Measurements from ENCODE around the gene PRKAR1B.

Gene PRKAR1B

DNA sequence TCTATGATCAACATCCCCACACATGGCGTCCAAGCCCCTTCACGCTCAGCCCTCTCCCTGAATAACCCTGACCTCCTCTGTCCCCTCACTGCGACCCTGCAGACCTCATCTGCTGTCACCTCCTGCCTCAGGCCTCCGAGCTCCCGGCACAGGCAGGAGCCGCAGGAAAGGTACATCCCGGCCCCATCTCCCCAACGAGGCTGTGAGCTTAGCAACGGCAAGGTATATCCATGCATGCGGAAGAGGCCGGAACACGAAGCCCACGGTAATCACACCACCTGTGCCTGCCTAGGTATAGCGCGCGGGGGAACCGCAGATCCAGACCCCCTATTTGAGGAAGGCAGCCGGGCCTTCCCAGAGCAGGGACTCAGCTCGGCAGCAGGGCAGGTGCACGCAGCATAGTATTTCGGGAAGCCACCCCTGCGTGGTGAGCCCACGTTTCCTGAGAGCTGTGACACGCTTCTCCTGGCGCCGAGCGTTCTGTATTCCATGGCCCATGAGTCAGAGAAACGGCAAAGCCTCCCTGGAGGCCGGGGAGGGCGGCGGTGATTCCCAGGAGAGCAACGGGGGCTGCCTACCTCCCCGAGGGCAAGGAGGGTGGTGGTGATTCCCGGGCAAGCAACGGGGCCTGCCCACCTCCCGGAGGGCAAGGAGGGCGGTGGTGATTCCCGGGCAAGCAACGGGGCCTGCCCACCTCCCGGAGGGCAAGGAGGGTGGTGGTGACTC is 50.7 kb downstream of the PRKAR1B start:
- Histone ChIP-seq H3K4ac (ENCODE audit: low read depth in 1 of 2, low read length in 2 of 2) (no peak overlapping the region), H3K18ac (ENCODE audit: low read depth in 1 of 2, low read length in 2 of 2) (no peak overlapping the region), H3K27me3 (ENCODE audit: control insufficient read depth in 1 of 2, insufficient read depth in 1 of 2, low read length in 2 of 2) (no peaks in the 10 kb centered on the region), H3K79me1 (replicated peaks; ENCODE audit: low read length, poor library complexity, severe bottlenecking) (no peaks in the 10 kb centered on the region), H4K8ac (ENCODE audit: low read length) (no peak overlapping the region), H3K27ac (ENCODE audit: low read length, poor library complexity, severe bottlenecking) (no peak overlapping the region), H3K9me3 (ENCODE audit: control insufficient read depth, low read length) (no peaks in the 10 kb centered on the region), H3K36me3 (ENCODE audit: control insufficient read depth in 1 of 2, insufficient read depth in 2 of 2, low read depth in 1 of 2, low read length in 2 of 2) (peaks cover 8 to 24% of the 10 kb centered on the region in 2 experiments), H2BK5ac (ENCODE audit: low read depth, low read length, poor library complexity, severe bottlenecking) (no peak overlapping the region), H3K9ac (ENCODE audit: low read length) (no peak overlapping the region), H2BK15ac (ENCODE audit: low read depth, poor library complexity, severe bottlenecking) (no peak overlapping the region), H3K4me3 (ENCODE audit: insufficient read depth in 1 of 2, low read depth in 1 of 2, low read length in 2 of 2) (no peak overlapping the region), H3K4me1 (ENCODE audit: control insufficient read depth, insufficient read depth, low read depth, low read length) (no peaks in the 10 kb centered on the region), H3K4me2 (ENCODE audit: low read length, poor library complexity, severe bottlenecking) (no peak overlapping the region), H2AK5ac (ENCODE audit: low read length, severe bottlenecking) (no peak overlapping the region), H3K14ac (ENCODE audit: low read length in 2 of 2) (no peak overlapping the region), H4K91ac (ENCODE audit: low read length) (no peak overlapping the region), H2AFZ (ENCODE audit: low read depth, low read length) (no peak overlapping the region), H3K23ac (ENCODE audit: low read length in 2 of 2) (no peak overlapping the region), H2BK120ac (ENCODE audit: low read depth, low read length) (no peak overlapping the region), H2BK12ac (ENCODE audit: low read length in 2 of 2) (no peak overlapping the region)
- no peak for DNase-seq
- WGBS = 93% methylated on average over 39 of the region's 40 CpGs

- no peak overlapping the region for H3K4me2 ChIP-seq (ENCODE audit: low read length, poor library complexity, severe bottlenecking)
- no peak overlapping the region for H3K9ac ChIP-seq (ENCODE audit: low read length)
- WGBS = 95% methylated on average over 11 of the region's 16 CpGs
- no peak overlapping the region for H3K27ac ChIP-seq (ENCODE audit: low read length, poor library complexity, severe bottlenecking)
- no peak overlapping the region for H3K4ac ChIP-seq (ENCODE audit: low read depth in 1 of 2, low read length in 2 of 2)
- H3K4me1 ChIP-seq (ENCODE audit: control insufficient read depth, insufficient read depth, low read depth, low read length) = no peaks in the 10 kb centered on the region
- H3K79me1 ChIP-seq (replicated peaks; ENCODE audit: low read length, poor library complexity, severe bottlenecking) = no peaks in the 10 kb centered on the region
- H3K14ac ChIP-seq (ENCODE audit: low read length in 2 of 2) = no peak overlapping the region
- H2AK5ac ChIP-seq (ENCODE audit: low read length, severe bottlenecking) = no peak overlapping the region
- no peak overlapping the region for H3K23ac ChIP-seq (ENCODE audit: low read length in 2 of 2)
- H3K4me3 ChIP-seq (ENCODE audit: insufficient read depth in 1 of 2, low read depth in 1 of 2, low read length in 2 of 2) = no peak overlapping the region
- DNase-seq = no peak
- no peak overlapping the region for H2BK12ac ChIP-seq (ENCODE audit: low read length in 2 of 2)
- H3K36me3 ChIP-seq (ENCODE audit: control insufficient read depth in 1 of 2, insufficient read depth in 2 of 2, low read depth in 1 of 2, low read length in 2 of 2) = peaks cover 8 to 28% of the 10 kb centered on the region in 2 experiments
- H3K9me3 ChIP-seq (ENCODE audit: control insufficient read depth, low read length) = no peaks in the 10 kb centered on the region
- H4K8ac ChIP-seq (ENCODE audit: low read length) = no peak overlapping the region
- no peaks in the 10 kb centered on the region for H3K27me3 ChIP-seq (ENCODE audit: control insufficient read depth in 1 of 2, insufficient read depth in 1 of 2, low read length in 2 of 2)
- no peak overlapping the region for H2BK5ac ChIP-seq (ENCODE audit: low read depth, low read length, poor library complexity, severe bottlenecking)
- no peak overlapping the region for H2BK15ac ChIP-seq (ENCODE audit: low read depth, poor library complexity, severe bottlenecking)
- no peak overlapping the region for H2AFZ ChIP-seq (ENCODE audit: low read depth, low read length)
- H3K18ac ChIP-seq (ENCODE audit: low read depth in 1 of 2, low read length in 2 of 2) = no peak overlapping the region
- no peak overlapping the region for H2BK120ac ChIP-seq (ENCODE audit: low read depth, low read length)
- no peak overlapping the region for H4K91ac ChIP-seq (ENCODE audit: low read length)
Observed at GRCh38 chr7:674454-675410, 52.3 kb downstream of the PRKAR1B start.

- 96% methylated on average over 13 of the region's 13 CpGs for WGBS
Observed at GRCh38 chr7:673681-674453, 53.2 kb downstream of the PRKAR1B start.

More at GRCh38 chr7:673681-674453, 53.2 kb downstream of the PRKAR1B start:
- no peaks in the 10 kb centered on the region for H3K4me1 ChIP-seq (ENCODE audit: control insufficient read depth, insufficient read depth, low read depth, low read length)
- DNase-seq = no peak
- H2AFZ ChIP-seq (ENCODE audit: low read depth, low read length) = no peak overlapping the region
- H3K4ac ChIP-seq (ENCODE audit: low read depth in 1 of 2, low read length in 2 of 2) = no peak overlapping the region
- H3K4me3 ChIP-seq (ENCODE audit: insufficient read depth in 1 of 2, low read depth in 1 of 2, low read length in 2 of 2) = no peak overlapping the region
- no peak overlapping the region for H3K27ac ChIP-seq (ENCODE audit: low read length, poor library complexity, severe bottlenecking)
- no peak overlapping the region for H2BK120ac ChIP-seq (ENCODE audit: low read depth, low read length)
- H3K9ac ChIP-seq (ENCODE audit: low read length) = no peak overlapping the region
- no peak overlapping the region for H4K91ac ChIP-seq (ENCODE audit: low read length)
- H2AK5ac ChIP-seq (ENCODE audit: low read length, severe bottlenecking) = no peak overlapping the region
- no peaks in the 10 kb centered on the region for H3K9me3 ChIP-seq (ENCODE audit: control insufficient read depth, low read length)
- H2BK15ac ChIP-seq (ENCODE audit: low read depth, poor library complexity, severe bottlenecking) = no peak overlapping the region
- no peak overlapping the region for H3K23ac ChIP-seq (ENCODE audit: low read length in 2 of 2)
- H3K14ac ChIP-seq (ENCODE audit: low read length in 2 of 2) = no peak overlapping the region
- no peak overlapping the region for H3K18ac ChIP-seq (ENCODE audit: low read depth in 1 of 2, low read length in 2 of 2)
- no peak overlapping the region for H2BK5ac ChIP-seq (ENCODE audit: low read depth, low read length, poor library complexity, severe bottlenecking)
- no peak overlapping the region for H4K8ac ChIP-seq (ENCODE audit: low read length)
- no peaks in the 10 kb centered on the region for H3K79me1 ChIP-seq (replicated peaks; ENCODE audit: low read length, poor library complexity, severe bottlenecking)
- peaks cover 0 to 28% of the 10 kb centered on the region in 2 experiments for H3K36me3 ChIP-seq (ENCODE audit: control insufficient read depth in 1 of 2, insufficient read depth in 2 of 2, low read depth in 1 of 2, low read length in 2 of 2)
- no peaks in the 10 kb centered on the region for H3K27me3 ChIP-seq (ENCODE audit: control insufficient read depth in 1 of 2, insufficient read depth in 1 of 2, low read length in 2 of 2)
- no peak overlapping the region for H3K4me2 ChIP-seq (ENCODE audit: low read length, poor library complexity, severe bottlenecking)
- H2BK12ac ChIP-seq (ENCODE audit: low read length in 2 of 2) = no peak overlapping the region
